Ovary (tissue), 3 donors: ENCODE measurements around the gene PTPRN2.

ENCODE experiments used
- CTCF ChIP-seq, 3 donors: fragments of 450-650 bp in 2 of 3; fragments of 200-600 bp in 1 of 3; IDR thresholded peaks; one replicate each; pipeline versions ENCODE4 v1.5.1 to v1.8.0; 2016 to 2022; ENCODE audit warnings: antibody characterized with exemption in 3 of 3, mild to moderate bottlenecking in 1 of 3
- POLR2A ChIP-seq: fragments of 450-650 bp; IDR thresholded peaks from one replicate; pipeline ENCODE4 v1.6.1; 2017; ENCODE audit warnings: antibody characterized with exemption, mild to moderate bottlenecking, moderate library complexity
- donor health status: DM: no; HTN: no; CAD: no.

- TF ChIP-seq CTCF (IDR thresholded peaks at IDR 0.05) (no peak), POLR2A (no peak)
Observed at GRCh38 chr7:158620418-158620817, 32.8 kb upstream of the PTPRN2 start.
